GM19397 (cell line): ENCODE data around the gene TREML1.

Experiments used
- ATAC-seq: cut with Tn5 transposase; IDR thresholded peaks from one replicate; pipeline ENCODE4 v1.9.1; 2021; ENCODE audit warnings: mild to moderate bottlenecking, moderate library complexity; ENCODE audit not compliant: unreplicated experiment

TREML1 gene

GRCh38 chr6:41179163-41179562, 25.0 kb upstream of the TREML1 start:
- no peak for ATAC-seq

- ATAC-seq: no peak
These were observed 23.5 kb upstream of the TREML1 start for GRCh38 chr6:41177695-41178094.

GRCh38 chr6:41177287-41177686, 23.1 kb upstream of the TREML1 start:
- no peak for ATAC-seq

GRCh38 chr6:41176189-41176588, 22.0 kb upstream of the TREML1 start:
- no peak for ATAC-seq

GRCh38 chr6:41175084-41175483, 20.9 kb upstream of the TREML1 start:
- no peak for ATAC-seq

GRCh38 chr6:41174610-41175009, 20.5 kb upstream of the TREML1 start:
- ATAC-seq: no peak

GRCh38 chr6:41171908-41172307, 17.8 kb upstream of the TREML1 start:
- ATAC-seq: no peak

GRCh38 chr6:41170547-41171160, 16.5 kb upstream of the TREML1 start:
- no peak for ATAC-seq

- no peak for ATAC-seq
These were observed 13.2 kb upstream of the TREML1 start for GRCh38 chr6:41167173-41167963.

- ATAC-seq: no peak
These were observed 10.5 kb upstream of the TREML1 start for GRCh38 chr6:41164551-41165120.

- no peak for ATAC-seq
These were observed 9.2 kb upstream of the TREML1 start for GRCh38 chr6:41163419-41163717.

- ATAC-seq: no peak
These were observed 8.7 kb upstream of the TREML1 start, which contains the start of gene TREM2 for GRCh38 chr6:41162687-41163418. TSS of gene TREM2 (minus strand) at chr6:41163116. CDS start at chr6:41163082, 34 bp downstream.

GRCh38 chr6:41161851-41162552, 7.9 kb upstream of the TREML1 start:
- no peak for ATAC-seq

GRCh38 chr6:41161380-41161779, 7.2 kb upstream of the TREML1 start:
- no peak for ATAC-seq

GRCh38 chr6:41160933-41161332, 6.8 kb upstream of the TREML1 start:
- no peak for ATAC-seq

GRCh38 chr6:41159415-41160082, 5.4 kb upstream of the TREML1 start:
- no peak for ATAC-seq

- no peak for ATAC-seq
These were observed 3.2 kb upstream of the TREML1 start for GRCh38 chr6:41157323-41157722.

GRCh38 chr6:41156771-41157170, 2.6 kb upstream of the TREML1 start:
- ATAC-seq: no peak

GRCh38 chr6:41156001-41156400, 1.9 kb upstream of the TREML1 start:
- no peak for ATAC-seq

- no peak for ATAC-seq
These were observed 1.1 kb upstream of the TREML1 start for GRCh38 chr6:41155132-41155805.
